ENCODE results near the gene TGM1.

GRCh38 chr14:24310265-24310645 lies 47.3 kb upstream of the TGM1 start:
- TF ChIP-seq CTCF (conservative IDR thresholded peaks at IDR 0.05; ENCODE audit: low read length) (no peak), EZH2phosphoT487 (IDR thresholded peaks at IDR 0.05; ENCODE audit: borderline replicate concordance) (no peak)

All from Loucy (cell line).